CD4-positive, alpha-beta T cell treated with Interleukin-15 for 1 hour (primary cell): ENCODE results near the gene LRP3.
"Not testable (repeated sequence)": the region's sequence is repeated elsewhere in the genome, so short reads cannot be mapped to it uniquely, and the experiment has no call there.

Experiments
- DNase-seq: peaks from one replicate; pipeline ENCODE4 v3.0.0-alpha.2; 2020

The LRP3 gene

DNA sequence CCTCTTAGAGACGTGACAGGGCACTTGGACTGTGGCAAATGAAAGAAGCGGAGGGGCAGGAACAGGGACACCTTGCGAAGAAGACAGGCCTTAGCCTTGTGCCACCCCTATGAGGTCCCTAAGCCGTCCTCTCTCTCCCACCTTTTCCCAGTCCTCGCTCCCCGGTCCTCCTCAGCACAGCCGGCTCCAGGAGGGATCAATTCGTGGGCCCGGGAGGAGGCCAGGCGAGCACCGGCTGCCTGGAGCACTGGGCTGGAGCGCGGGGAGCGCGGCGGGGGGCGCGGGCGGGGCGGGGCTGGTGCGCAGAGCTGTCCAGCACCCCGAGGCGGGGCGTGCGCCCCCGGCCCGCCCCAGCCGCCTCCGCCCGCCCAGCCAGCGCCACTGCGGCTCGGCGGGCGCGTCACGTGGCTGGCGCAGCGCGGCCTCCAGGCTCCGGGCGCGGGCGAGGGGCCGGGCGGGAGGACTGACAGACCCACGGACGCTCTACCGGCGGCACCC lies at the start of gene LRP3:
Gene LRP3 (plus strand): TSS at position 466 of the 498 bp plus-strand sequence. CDS start 456 bp downstream, outside the sequence.
- no peak for DNase-seq

DNA sequence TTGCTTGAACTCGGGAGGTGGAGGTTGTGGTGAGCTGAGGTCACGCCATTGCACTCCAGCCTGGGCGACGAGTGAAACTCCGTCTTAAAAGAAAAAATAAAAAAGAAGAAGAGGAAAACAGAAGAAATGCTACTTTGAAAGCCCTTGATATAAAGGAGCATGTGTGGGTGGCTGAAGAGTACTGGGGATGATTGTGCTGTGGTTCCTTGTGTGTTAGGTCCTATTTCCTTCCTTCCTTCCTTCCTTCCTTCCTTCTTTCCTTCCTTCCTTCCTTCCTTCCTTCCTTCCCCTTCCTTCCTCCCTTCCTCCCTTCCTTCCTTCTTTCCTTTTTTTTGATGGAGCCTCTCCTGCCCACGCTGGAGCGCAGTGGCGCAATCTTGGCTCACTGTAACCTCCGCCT lies 47.9 kb upstream of the LRP3 start:
- DNase-seq = no peak

DNA sequence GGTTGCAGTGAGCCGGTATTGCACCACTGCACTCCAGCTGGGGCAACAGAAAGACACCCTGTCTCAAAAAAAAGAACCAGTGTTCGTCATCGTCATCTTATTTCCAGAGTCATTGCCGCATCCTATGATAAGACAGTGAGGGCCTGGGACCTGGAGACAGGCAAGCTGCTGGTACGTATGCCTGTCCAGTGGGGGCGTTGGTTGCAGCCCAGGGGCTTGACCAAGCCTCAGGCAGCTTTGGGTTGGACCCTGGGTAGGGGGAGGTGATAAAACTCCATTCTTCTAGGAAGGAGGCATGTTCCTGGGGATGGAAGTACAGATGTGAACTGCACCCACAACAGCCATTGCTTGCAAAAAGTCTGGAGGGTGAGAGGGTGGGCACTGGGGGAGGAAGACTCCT lies 46.6 kb upstream of the LRP3 start:
- DNase-seq = no peak

DNA sequence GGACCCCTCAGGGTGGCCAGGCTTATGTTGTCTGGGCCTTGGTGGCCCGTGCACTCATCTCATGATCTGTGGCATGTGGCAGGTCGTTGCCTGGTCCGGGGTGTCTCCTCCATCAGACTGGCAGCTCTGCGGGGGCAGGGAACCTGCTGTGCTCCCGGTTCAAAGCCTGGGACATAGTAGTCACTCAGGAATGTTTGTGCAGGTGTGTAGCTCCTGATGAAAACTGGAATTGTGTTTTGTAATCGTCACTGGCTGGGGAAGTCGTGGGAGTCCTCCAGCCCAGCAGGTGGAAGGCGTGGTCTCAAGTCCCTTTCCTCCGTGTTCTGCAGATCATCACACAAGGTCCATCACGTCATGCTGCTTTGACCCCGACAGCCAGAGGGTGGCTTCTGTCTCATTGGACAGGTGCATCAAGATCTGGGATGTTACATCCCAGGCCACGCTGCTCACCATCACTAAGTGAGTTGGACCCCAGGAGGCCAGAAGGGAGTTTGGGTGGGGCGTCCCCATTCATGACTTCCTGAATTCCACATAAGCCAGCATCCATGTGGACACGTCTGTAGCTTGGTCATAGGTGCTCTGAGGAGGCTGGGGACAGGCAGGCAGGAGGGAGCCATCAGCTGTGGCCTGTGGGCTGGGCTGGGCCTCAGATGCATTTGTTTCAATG lies 43.1 kb upstream of the LRP3 start:
- no peak for DNase-seq

DNA sequence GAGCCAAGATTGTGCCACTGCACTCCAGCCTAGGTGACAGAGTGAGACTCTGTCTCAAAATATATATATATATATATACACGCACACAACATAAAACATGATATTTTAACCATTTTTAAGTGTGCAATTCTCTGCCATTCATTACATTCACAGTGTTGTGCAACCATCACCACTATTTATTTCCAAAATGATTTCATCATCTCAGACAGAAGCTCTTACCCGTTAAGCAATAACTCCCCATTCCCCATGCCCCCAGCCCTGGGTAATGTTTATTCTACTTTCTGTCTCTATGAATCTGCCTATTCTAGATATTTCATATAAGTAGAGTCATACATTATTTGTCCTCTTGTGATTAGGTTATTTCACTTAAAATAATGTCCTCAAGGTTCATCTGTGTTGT lies 42.0 kb upstream of the LRP3 start:
- DNase-seq = no peak

DNA sequence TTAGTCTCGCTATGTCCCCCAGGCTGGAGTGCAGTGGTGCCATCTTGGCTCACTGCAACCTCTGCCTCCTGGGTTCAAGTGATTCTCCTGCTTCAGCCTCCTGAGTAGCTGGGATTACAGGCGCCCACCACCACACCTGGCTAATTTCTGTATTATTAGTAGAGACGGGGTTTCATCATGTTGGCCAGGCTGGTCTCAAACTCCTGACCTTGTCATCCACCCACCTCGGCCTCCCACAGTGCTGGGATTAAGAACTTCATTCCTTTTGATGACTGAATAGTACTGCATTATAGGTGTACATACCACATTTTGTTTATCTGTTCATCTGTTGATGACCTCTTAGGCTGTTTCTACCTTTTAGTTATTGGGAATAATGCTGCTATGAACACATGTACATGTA lies 41.5 kb upstream of the LRP3 start:
- not testable (repeated sequence) for DNase-seq

DNA sequence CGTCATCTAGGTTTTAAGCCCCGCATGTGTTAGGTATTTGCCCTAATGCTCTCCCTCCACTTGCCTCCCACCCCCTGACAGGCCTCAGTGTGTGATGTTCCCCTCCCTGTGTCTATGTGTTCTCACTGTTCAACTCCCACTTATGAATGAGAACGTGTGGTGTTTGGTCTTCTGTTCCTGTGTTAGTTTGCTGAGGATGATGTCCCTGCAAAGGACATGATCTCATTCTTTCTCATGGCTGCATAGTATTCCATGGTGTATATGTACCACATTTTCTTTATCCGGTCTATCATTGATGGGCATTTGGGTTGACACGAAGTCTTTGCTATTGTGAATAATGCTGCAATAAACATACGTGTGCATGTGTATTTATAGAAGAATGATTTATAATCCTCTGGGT lies 39.8 kb upstream of the LRP3 start:
- DNase-seq = not testable (repeated sequence)

DNA sequence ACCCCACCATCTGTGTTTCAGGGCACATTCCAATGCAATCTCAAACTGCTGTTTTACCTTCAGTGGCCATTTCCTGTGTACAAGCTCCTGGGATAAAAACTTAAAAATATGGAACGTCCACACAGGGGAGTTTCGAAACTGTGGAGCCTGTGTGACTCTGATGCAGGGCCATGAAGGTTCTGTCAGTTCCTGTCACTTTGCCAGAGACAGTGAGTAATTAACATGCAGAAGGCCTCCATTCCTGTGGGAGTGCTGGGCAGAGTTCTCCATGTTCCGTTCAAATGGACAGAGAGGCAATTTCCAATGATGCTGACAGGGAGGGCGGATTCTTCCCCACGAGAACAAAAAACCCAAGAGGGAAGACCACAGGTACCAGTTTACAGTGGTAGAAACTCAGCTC lies 37.8 kb upstream of the LRP3 start:
- DNase-seq = no peak

DNA sequence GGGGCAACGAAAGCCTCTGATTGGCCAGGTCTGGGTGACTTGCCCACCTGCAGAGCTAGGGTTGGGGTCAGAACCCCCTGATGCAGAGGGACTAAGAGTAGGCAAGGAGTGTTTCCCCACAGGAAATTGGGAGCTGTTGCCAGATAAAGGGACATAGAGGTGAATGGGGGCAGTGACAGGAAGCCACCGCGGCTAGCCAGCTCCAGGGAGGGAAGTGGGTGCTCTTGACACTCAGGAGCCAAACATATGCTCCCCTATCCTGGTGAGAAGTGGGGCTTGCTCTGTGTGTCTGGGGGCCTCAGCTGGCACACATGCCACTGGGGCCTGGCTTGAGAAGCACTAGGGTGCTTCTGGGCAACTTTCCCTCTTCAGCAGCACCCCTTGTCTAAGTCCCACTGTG lies 36.2 kb upstream of the LRP3 start:
- DNase-seq = no peak

DNA sequence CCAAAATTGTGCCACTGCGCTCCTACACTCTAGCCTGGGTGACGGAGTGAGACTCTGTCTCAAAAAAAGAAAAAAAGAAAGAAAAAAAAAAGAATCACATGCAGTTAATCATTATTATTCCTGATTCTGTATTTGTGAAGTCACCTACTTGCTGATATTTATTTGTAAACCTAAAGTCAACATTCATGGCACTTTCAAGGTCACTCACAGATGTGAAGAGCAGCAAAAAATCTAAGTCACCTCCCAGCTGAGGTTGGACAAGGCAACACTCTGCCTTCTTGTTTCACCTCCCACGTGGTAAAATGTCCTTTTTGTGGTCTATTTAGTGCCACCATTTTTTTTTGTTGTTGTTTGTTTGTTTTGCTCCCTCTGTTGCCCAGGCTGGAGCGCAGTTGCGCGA lies 35.8 kb upstream of the LRP3 start:
- DNase-seq = no peak

DNA sequence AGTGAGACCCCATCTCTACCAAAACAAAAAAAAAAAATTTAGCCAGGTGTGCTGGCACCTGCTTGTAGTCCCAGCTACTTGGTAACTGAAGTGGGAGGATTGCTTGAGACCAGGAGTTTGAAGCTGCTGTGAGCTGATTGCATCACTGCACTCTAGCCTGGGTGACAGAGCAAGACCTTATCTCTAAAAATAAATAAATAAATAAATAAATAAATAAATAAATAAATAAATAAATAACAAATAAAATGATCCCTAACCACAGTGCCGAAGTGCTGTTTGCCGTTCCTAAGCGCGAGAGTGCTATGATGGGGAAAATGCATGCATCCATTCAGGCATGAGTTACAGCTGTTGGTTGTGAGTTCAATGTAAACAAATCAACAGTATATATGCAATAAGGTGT lies 35.0 kb upstream of the LRP3 start:
- DNase-seq = no peak

DNA sequence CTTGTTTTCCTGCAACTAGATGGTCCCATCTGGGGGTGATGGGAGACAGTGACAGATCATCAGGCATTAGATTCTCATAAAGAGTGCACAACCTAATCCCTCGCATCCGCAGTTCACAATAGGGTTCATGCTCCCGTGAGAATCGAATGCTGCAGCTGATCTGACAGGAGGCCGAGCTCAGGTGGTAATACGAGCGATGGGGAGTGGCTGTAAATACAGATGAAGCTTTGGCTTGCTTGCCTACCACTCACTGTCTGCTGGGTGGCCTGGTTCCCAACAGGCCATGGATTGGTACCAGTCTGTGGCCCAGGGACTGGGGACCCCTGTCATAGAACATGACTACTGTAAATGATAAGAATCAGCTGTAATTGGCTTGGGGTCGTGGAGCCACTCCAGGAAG lies 34.2 kb upstream of the LRP3 start:
- no peak for DNase-seq

DNA sequence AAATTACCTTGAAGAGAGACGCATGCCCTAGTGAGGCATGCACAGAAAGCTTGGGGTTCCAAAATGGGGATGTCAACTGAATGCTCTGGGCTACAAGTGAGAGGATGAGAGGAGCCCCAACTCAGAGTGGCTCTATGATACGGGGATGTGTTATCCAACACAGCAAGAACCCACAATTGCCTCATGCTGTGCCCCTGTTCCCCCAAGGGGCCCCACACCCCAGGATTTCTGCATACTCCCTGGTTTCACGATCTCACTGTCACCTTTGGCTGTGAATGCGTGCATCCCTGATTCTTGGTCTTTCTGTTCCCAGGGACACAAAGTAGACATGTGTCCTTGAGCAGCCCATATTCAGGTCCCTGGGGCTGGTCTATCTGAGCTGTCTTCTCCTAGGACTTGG lies 32.9 kb upstream of the LRP3 start:
- DNase-seq = no peak

DNA sequence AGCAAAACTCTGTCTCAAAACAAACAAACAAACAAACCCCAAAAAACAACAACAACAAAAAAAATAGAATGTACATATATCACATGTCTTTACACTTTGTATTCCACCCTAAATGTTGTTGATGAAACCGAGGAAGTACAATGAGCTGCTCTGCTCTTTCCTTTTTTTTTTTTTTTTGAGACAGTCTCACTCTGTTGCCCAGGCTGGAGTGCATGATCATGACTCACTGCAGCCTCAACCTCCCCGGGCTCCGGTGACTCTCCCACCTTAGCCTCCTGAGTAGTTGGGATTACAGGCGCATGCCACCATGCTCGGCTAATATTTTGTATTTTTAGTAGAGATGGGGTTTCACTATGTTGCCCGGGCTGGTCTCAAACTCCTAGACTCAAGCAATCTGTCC lies 30.6 kb upstream of the LRP3 start:
- DNase-seq = no peak

DNA sequence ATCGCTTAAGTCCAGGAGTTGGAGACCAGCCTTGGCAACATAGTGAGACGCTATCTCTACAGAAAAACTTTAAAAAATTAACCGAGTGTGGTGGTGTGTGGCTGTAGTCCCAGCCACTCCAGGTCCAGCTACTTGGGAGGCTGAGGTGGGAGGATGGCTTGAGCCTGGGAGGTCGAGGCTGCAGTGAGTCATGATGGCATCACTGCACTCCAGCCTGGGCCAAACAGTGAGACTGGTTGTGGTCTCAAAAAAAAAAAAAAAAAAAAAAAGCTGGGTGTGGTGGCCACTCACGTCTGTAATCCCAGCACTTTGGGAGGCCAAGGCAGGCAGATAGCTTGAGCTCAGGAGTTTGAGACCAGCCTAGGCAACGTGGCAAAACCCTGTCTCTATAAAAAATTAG lies 28.1 kb upstream of the LRP3 start:
- not testable (repeated sequence) for DNase-seq

- no peak for DNase-seq
These were observed 26.7 kb upstream of the LRP3 start for GRCh38 chr19:33167438-33167837.

DNA sequence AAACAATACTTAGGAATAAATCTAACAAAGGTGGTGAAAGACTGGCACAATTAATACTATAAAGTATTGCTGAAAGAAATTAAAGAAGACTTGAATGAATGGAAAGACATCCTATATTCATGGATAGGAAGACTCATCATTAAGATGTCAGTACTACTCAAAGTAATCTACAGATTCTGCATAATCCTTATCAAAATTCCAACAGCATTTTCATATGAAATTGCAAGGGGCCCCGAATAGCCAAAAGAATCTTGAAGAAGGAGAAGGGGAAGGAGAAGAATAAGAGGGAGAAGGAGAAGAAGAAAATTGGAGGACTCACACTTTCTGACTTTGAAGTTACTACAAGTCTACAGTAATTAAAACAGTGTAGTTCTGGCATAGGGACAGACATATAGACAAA lies 25.6 kb upstream of the LRP3 start:
- no peak for DNase-seq

DNA sequence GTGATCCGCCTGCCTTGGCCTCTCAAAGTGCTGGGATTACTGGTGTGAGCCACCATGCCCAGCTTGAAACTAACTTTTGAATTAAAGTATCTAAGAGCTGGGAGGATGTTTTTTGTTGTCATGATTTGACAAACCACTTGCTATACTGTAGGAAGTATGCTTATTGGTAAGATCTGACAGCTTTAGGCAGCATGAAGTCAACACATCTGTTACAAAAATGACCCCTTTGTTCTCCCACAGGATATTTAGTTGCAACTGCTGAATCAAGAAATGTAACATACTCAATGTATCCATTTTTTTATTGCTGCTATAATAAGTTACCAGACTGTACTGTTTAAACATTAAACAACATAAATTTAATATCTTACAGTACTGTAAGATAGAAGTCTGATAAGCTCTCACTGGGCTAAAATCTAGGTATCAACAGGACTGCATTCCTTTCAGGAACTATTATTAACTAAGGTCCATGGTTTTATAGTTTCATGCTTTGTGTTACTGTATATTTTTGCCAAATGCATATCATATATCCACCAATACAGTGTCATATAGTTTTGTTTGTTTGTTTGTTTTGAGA lies 22.8 kb upstream of the LRP3 start:
- DNase-seq = no peak

GRCh38 chr19:33171916-33172359 lies 22.2 kb upstream of the LRP3 start:
- DNase-seq = no peak

GRCh38 chr19:33174186-33174585 lies 19.9 kb upstream of the LRP3 start:
- DNase-seq = no peak

DNA sequence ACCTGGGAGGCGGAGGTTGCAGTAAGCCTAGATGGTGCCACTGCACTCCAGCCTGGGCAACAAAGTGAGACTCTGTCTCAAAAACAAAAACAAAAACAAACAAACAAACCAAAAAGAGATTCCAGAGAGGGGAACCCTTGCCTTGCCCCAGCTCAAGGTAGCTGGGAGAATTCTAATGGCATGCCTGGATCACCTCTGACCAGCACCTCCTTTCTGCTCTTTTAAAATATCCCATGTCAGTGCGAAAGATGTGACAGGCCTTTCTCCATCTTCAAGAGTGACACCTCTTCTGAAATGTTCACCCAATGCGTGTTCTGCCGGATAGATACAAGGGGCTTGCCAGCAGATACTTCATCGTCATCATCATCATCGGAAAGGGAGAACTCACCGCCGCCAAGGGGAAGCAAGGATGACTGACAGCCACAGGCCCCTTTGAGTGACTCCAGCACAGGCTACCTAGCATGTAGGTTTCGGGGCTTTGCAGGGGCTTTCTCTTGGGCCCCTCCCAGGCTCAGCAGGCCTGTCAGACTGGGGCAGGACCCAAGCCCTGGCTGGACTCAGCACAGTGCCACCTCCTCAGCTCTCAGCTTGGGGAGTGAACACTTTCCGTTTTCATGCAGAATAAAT lies 18.9 kb upstream of the LRP3 start:
- DNase-seq = no peak

DNA sequence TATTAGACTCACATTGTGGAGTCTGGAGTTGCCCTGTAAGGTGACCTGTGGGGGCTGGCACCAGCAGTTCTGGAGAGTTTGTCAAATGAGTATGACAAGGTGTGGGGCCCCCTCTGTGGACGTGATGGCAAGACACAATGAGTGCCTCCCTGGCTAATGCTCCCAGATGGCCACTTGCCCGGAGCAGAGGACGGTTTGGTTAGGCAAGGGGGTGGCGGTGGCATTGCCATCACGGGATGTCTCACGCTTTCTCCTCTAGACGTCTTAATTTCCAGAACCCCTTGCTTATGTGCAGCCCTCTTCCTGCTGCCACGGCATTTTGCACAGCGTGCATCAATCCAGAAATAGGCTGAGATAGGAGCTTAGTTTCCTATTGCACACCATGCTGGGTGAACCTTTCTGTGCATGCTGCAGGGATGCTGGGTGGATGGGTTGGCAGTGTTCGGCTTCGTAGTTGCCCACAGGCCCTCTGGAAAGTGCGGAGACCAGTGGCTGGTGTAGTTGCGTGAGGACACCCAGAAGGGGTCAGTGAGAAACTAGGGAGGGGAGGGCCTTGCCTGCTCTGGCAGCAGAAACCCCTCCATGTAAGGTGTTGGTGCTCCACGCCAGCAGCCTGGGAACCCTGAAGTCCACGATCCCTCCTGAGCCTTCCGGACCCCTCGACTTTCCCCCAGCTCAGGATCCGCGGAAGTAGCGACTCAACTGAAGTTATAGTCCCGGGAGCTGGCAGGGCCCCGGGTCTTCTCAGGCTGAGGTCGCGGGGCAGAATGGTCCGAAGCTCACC lies 18.1 kb upstream of the LRP3 start:
- no peak for DNase-seq

GRCh38 chr19:33176670-33177416 lies 17.3 kb upstream of the LRP3 start:
- DNase-seq = peak; percentile 97
